Endothelial cell (in vitro differentiated cells): ENCODE data around the gene KAZALD1. TPM values are rescaled to one million over a fixed set of nuclear protein-coding genes. Genes with fewer than 3 reads are reported as not detected.

ENCODE experiments used
- DNase-seq: peaks from one replicate; pipeline ENCODE4 v3.0.0; 2021; ENCODE audit warnings: low spot score
- H3K27ac Mint-ChIP-seq: one replicate; pipeline ENCODE4 v1.8.0; 2021; ENCODE audit warnings: mixed read lengths, inconsistent platforms; ENCODE audit not compliant: unreplicated experiment
- H3K27me3 Mint-ChIP-seq: one replicate; pipeline ENCODE4 v1.8.0; 2021; ENCODE audit warnings: mild to moderate bottlenecking, moderate library complexity, mixed read lengths, inconsistent platforms; ENCODE audit not compliant: unreplicated experiment
- H3K36me3 Mint-ChIP-seq: one replicate; pipeline ENCODE4 v1.8.0; 2021; ENCODE audit warnings: mild to moderate bottlenecking, low read depth, mixed read lengths, inconsistent platforms; ENCODE audit not compliant: unreplicated experiment
- H3K4me1 Mint-ChIP-seq: one replicate; pipeline ENCODE4 v1.8.0; 2021; ENCODE audit warnings: mild to moderate bottlenecking, mixed read lengths, inconsistent platforms; ENCODE audit not compliant: unreplicated experiment
- H3K4me3 Mint-ChIP-seq: one replicate; pipeline ENCODE4 v1.8.0; 2021; ENCODE audit warnings: mild to moderate bottlenecking, mixed read lengths, inconsistent platforms; ENCODE audit not compliant: unreplicated experiment
- H3K9me3 Mint-ChIP-seq: one replicate; pipeline ENCODE4 v1.8.0; 2021; ENCODE audit warnings: mixed read lengths, inconsistent platforms; ENCODE audit not compliant: unreplicated experiment
- CTCF ChIP-seq: fragments of 200-600 bp; sonication (generic); IDR thresholded peaks from one replicate; pipeline ENCODE4 v1.5.0; 2021; ENCODE audit warnings: antibody characterized with exemption; ENCODE audit not compliant: unreplicated experiment
- total RNA-seq: library from RNA; stranded (reverse); fragmentation: NEBNext Ultra II Directional; extraction: Animal tissue kit (Norgen Biotek cat#: 25700); gene quantifications from one replicate; pipeline ENCODE4 v1.2.1, GENCODE V29; 2021; ENCODE audit not compliant: unreplicated experiment

The KAZALD1 gene
- total RNA-seq, 1 donor from 2014 or later, result 10.6 TPM

GRCh38 chr10:101040851-101041250 lies 20.9 kb upstream of the KAZALD1 start:
- no peaks in the 10 kb centered on the region for H3K9me3 Mint-ChIP-seq
- DNase-seq, result no peak
- H3K4me3 Mint-ChIP-seq, result no peak overlapping the region
- no peak overlapping the region for H3K27ac Mint-ChIP-seq
- peaks cover 15% of the 10 kb centered on the region for H3K27me3 Mint-ChIP-seq
- H3K4me1 Mint-ChIP-seq, result peaks cover 20% of the 10 kb centered on the region
- H3K36me3 Mint-ChIP-seq, result peaks cover 19% of the 10 kb centered on the region
- no peak for TF ChIP-seq CTCF

- peak; percentile 65 for TF ChIP-seq CTCF
- no peaks in the 10 kb centered on the region for H3K9me3 Mint-ChIP-seq
- peak; percentile 77 for DNase-seq
- H3K36me3 Mint-ChIP-seq, result peaks cover 15% of the 10 kb centered on the region
- peaks cover 20% of the 10 kb centered on the region for H3K4me1 Mint-ChIP-seq
- H3K4me3 Mint-ChIP-seq, result no peak overlapping the region
- peaks cover 15% of the 10 kb centered on the region for H3K27me3 Mint-ChIP-seq
- H3K27ac Mint-ChIP-seq, result no peak overlapping the region
These were observed 20.5 kb upstream of the KAZALD1 start for GRCh38 chr10:101041252-101041761.

- Mint-ChIP-seq H3K4me1 (peaks cover 23% of the 10 kb centered on the region), H3K27ac (peak overlapping the region; percentile 100), H3K36me3 (peaks cover 11% of the 10 kb centered on the region), H3K9me3 (no peaks in the 10 kb centered on the region), H3K27me3 (peaks cover 15% of the 10 kb centered on the region), H3K4me3 (peak overlapping the region; percentile 94)
- no peak for DNase-seq
- no peak for TF ChIP-seq CTCF
These were observed 19.7 kb upstream of the KAZALD1 start for GRCh38 chr10:101042118-101042517.

- Mint-ChIP-seq H3K36me3 (peaks cover 4% of the 10 kb centered on the region), H3K4me3 (peak overlapping the region; percentile 94), H3K9me3 (no peaks in the 10 kb centered on the region), H3K27ac (peak overlapping the region; percentile 100), H3K27me3 (peaks cover 15% of the 10 kb centered on the region), H3K4me1 (peaks cover 23% of the 10 kb centered on the region)
- TF ChIP-seq CTCF, result no peak
- peak; percentile 92 for DNase-seq
These were observed 19.0 kb upstream of the KAZALD1 start for GRCh38 chr10:101042667-101043362.

- no peak for DNase-seq
- Mint-ChIP-seq H3K27ac (peak overlapping the region; percentile 100), H3K4me1 (peaks cover 21% of the 10 kb centered on the region), H3K27me3 (peaks cover 12% of the 10 kb centered on the region), H3K9me3 (no peaks in the 10 kb centered on the region), H3K4me3 (peak overlapping the region; percentile 94), H3K36me3 (no peaks in the 10 kb centered on the region)
- TF ChIP-seq CTCF, result no peak
These were observed 18.5 kb upstream of the KAZALD1 start for GRCh38 chr10:101043363-101043707.
